ENCODE results near the gene NTM. TPM values are rescaled to one million over a fixed set of nuclear protein-coding genes. Genes with fewer than 3 reads are reported as not detected.

Gene NTM
- total RNA-seq, 2 donors from 2014 or later = not detected

DNA sequence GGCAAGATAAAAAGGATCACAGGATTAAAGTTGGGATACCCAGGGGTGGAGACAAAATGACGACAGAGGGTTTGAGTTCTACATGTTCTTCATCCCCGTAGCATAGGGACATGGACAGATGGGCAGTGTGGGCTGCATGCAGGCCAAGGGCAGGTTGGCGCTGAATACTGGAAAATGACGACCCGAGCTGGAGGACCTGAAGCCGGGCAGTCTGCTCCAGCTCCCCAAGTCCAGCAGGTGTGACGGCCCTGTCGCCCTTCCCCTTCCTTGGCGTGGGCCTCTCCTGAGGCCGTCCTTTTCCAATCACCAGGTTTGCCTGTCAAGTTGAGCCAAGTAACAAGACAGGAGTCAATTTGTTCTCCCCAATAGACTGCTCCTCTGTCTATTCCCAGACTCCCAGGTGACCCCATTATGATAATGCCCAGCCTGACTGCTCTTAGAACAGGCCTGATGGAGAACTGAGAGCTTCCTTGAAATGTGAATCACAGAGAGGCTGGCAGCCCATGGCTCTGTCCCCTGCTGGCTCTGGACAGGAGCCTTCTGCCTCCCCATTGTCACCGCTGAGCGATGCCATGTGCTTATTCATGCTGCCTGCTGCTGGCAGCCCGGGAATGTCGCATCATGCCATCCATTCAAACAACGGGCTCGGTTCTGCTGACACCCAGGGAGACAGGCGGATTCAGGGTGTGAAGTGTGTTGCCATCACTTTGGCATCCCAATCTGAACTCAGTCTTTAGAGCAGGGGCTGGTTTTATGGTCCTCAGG, 392.1 kb downstream of the NTM start:
- H3K9me3 Mint-ChIP-seq = peaks cover 5% of the 10 kb centered on the region
- no peak overlapping the region for H3K4me3 Mint-ChIP-seq
- no peaks in the 10 kb centered on the region for H3K36me3 Mint-ChIP-seq (ENCODE audit: low read depth)
- no peaks in the 10 kb centered on the region for H3K4me1 Mint-ChIP-seq
- ATAC-seq (replicated peaks) = no peak
- H3K27ac Mint-ChIP-seq = no peak overlapping the region
- H3K27me3 Mint-ChIP-seq = peaks cover 5% of the 10 kb centered on the region

DNA sequence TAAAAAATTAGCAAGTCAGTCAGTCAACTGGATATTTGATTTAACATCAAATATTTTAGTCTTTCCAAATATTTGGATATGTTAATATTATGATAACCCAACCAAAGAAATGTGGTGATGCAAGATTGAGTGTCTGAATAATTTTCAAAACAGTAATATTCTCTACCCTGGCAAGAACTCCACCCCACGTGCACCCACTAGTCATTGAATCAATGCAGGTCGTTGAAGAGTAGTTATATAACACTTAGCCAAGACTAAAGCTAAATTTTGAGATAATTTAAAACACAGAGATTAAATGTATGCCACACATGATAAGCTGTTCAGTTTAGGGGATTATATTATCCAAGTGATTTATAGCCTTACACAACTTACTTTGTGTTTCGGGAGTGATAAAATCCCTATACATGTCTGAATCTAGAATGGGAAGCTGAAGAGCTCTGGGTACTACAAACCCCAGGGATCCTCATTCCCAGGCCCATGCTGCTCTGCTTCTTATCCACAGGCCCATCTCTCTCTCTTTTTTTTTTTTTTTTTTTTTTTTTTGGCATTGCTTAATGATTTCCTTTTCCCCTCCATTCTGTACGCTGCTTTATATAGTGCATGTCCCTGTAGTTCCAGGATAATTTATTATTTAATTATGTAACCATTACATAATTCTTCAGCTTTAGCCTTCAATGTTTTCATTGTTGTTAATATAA, 392.9 kb downstream of the NTM start:
- Mint-ChIP-seq H3K4me1 (no peaks in the 10 kb centered on the region), H3K4me3 (no peak overlapping the region), H3K27me3 (peaks cover 5% of the 10 kb centered on the region), H3K9me3 (peaks cover 5% of the 10 kb centered on the region), H3K27ac (no peak overlapping the region), H3K36me3 (ENCODE audit: low read depth) (no peaks in the 10 kb centered on the region)
- no peak for ATAC-seq (replicated peaks)

DNA sequence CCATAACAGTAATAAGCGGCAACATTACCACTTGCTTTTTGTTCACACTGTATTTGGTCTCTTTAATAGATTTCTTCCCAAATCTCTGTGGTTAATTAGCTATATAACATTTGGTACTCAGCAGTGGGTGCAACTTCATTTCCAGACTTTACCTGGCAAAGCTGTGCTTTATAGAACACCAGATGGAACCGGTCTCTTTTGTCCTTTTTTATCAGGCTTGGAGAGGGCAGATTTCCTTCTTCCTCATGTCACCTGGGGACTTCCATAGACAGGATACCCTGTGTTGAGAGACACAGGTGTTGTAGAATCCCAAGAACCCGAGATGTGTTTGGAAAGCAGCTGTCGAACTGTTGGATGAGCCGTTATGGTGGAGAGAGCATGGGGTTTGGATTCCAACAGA, 393.7 kb downstream of the NTM start:
- Mint-ChIP-seq H3K27me3 (peaks cover 5% of the 10 kb centered on the region), H3K4me3 (no peak overlapping the region), H3K4me1 (no peaks in the 10 kb centered on the region), H3K36me3 (ENCODE audit: low read depth) (no peaks in the 10 kb centered on the region), H3K9me3 (peaks cover 5% of the 10 kb centered on the region), H3K27ac (no peak overlapping the region)
- no peak for ATAC-seq (replicated peaks)

- Mint-ChIP-seq H3K36me3 (ENCODE audit: low read depth) (no peaks in the 10 kb centered on the region), H3K27me3 (peaks cover 5% of the 10 kb centered on the region), H3K27ac (no peak overlapping the region), H3K4me1 (no peaks in the 10 kb centered on the region), H3K9me3 (peaks cover 5% of the 10 kb centered on the region), H3K4me3 (no peak overlapping the region)
- no peak for ATAC-seq (replicated peaks)
Measured at GRCh38 chr11:131764649-131765048, 394.2 kb downstream of the NTM start.

DNA sequence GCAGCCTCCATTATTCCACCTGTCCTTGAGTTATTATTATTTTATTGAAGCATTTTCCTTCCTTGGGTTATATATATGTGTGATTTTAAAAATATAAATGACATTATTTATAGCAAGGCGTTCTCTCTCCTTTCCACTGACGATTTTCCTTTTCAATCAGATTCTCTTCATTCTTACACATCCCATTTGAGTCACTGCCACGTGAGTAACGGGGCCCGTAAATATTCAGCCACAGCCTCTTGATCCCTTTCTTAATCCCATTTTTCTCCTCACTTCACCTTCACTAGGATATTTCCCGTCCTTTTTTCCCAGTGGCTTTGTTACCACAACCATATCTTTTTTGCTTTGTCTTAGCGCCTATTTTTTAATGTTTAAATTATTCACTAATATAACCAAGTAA, 396.2 kb downstream of the NTM start:
- no peak overlapping the region for H3K27ac Mint-ChIP-seq
- no peak overlapping the region for H3K4me3 Mint-ChIP-seq
- H3K4me1 Mint-ChIP-seq = no peaks in the 10 kb centered on the region
- peaks cover 5% of the 10 kb centered on the region for H3K9me3 Mint-ChIP-seq
- H3K27me3 Mint-ChIP-seq = peaks cover 5% of the 10 kb centered on the region
- ATAC-seq (replicated peaks) = no peak
- no peaks in the 10 kb centered on the region for H3K36me3 Mint-ChIP-seq (ENCODE audit: low read depth)

GRCh38 chr11:131767421-131767820, 397.0 kb downstream of the NTM start:
- ATAC-seq (replicated peaks) = no peak
- Mint-ChIP-seq H3K4me1 (no peaks in the 10 kb centered on the region), H3K27me3 (peaks cover 6% of the 10 kb centered on the region), H3K4me3 (no peak overlapping the region), H3K9me3 (peaks cover 5% of the 10 kb centered on the region), H3K27ac (no peak overlapping the region), H3K36me3 (ENCODE audit: low read depth) (no peaks in the 10 kb centered on the region)

GRCh38 chr11:131770801-131771200, 400.4 kb downstream of the NTM start:
- no peak overlapping the region for H3K4me3 Mint-ChIP-seq
- H3K9me3 Mint-ChIP-seq = peaks cover 4% of the 10 kb centered on the region
- peaks cover 12% of the 10 kb centered on the region for H3K27me3 Mint-ChIP-seq
- H3K36me3 Mint-ChIP-seq (ENCODE audit: low read depth) = no peaks in the 10 kb centered on the region
- H3K27ac Mint-ChIP-seq = no peak overlapping the region
- H3K4me1 Mint-ChIP-seq = no peaks in the 10 kb centered on the region
- no peak for ATAC-seq (replicated peaks)

DNA sequence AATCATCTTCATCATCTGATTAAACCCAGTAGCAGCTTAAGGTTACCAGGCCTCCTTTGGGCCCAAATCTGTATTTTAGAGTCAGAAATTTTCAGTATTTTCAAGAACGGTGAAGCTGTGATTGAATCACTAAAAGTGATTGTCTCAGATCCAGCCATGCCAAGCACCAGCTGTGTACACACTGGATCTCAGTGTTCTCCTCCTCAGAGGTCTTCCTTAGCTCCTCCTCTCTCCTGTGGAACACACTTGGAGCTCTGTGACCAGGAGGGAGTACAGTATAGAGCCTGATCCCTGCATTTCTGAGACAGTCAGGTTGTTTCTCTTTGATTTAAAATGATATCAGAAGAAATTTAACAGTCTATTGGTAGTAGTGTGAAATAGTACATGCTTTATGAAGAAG, 401.1 kb downstream of the NTM start:
- Mint-ChIP-seq H3K27me3 (peaks cover 12% of the 10 kb centered on the region), H3K9me3 (peaks cover 4% of the 10 kb centered on the region), H3K27ac (no peak overlapping the region)

GRCh38 chr11:131773626-131774025, 403.2 kb downstream of the NTM start:
- H3K9me3 Mint-ChIP-seq = peaks cover 4% of the 10 kb centered on the region
- H3K4me3 Mint-ChIP-seq = no peak overlapping the region
- H3K4me1 Mint-ChIP-seq = no peaks in the 10 kb centered on the region
- H3K36me3 Mint-ChIP-seq (ENCODE audit: low read depth) = no peaks in the 10 kb centered on the region
- ATAC-seq (replicated peaks) = no peak
- H3K27me3 Mint-ChIP-seq = peaks cover 14% of the 10 kb centered on the region
- no peak overlapping the region for H3K27ac Mint-ChIP-seq

More for the DNA sequence above, 401.1 kb downstream of the NTM start:
- Mint-ChIP-seq H3K36me3 (ENCODE audit: low read depth) (no peaks in the 10 kb centered on the region), H3K4me3 (no peak overlapping the region), H3K4me1 (no peaks in the 10 kb centered on the region)
- ATAC-seq (replicated peaks) = no peak

DNA sequence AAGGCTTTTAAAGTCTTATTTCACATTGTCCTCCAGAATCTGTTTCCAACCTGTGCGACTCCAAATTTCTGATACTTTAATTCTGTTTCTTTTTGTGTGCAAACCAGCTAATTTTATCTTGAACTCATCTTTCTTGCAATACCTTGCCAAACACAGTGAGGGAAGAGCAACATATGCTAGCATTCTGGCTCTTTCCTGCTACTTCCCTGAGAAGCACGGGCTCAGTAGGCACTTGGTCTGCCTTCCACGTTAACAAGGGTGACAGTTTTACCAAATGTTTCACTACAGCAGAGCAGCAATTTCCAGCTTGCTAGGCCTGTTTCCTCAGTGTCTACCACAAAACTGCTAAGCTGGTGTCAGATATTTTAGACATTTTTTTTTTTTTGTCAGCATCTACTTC, 405.8 kb downstream of the NTM start:
- no peak for ATAC-seq (replicated peaks)
- Mint-ChIP-seq H3K27ac (no peak overlapping the region), H3K9me3 (peaks cover 4% of the 10 kb centered on the region), H3K27me3 (peaks cover 24% of the 10 kb centered on the region), H3K4me3 (no peak overlapping the region), H3K36me3 (ENCODE audit: low read depth) (no peaks in the 10 kb centered on the region), H3K4me1 (no peaks in the 10 kb centered on the region)

DNA sequence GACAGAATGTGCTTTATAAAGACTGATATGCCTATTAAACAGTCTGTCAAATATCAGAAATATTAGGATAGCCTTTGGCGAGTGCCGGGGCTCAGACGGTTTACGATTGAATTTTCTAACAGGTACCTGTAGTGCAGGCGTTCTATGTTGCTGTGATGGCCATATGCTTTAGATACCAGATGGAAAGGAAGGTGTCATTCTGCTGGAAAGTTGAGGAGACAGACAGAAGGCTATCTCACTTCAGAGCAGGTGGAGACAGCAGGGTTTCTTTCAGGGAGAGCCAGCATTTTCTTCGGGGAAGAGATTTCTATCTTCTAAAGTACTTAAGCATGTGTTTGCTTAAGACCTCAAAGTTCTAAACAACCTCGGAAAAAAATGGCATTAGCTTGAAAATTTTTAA, 415.4 kb downstream of the NTM start:
- Mint-ChIP-seq H3K36me3 (ENCODE audit: low read depth) (no peaks in the 10 kb centered on the region), H3K9me3 (no peaks in the 10 kb centered on the region), H3K27ac (no peak overlapping the region), H3K4me1 (no peaks in the 10 kb centered on the region), H3K27me3 (peaks cover 3% of the 10 kb centered on the region), H3K4me3 (no peak overlapping the region)
- ATAC-seq (replicated peaks) = no peak

DNA sequence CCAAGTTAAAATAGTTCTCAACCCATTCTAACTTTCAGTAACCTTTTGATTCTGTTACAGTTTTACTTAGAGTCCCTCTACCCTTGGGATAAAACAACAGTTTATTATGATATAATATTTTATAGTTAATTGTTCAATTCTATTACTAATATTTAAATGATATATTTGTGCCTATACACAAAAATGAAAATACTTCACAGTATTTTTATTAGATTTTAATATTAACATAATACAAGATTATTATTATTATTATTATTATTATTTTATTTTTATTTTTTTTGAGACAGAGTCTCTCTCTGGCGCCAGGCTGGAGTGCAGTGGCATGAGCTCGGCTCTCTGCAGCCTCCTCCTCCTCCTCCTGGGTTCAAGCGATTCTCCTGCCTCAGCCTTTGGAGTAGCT, 416.7 kb downstream of the NTM start:
- H3K27ac Mint-ChIP-seq = no peak overlapping the region
- H3K4me1 Mint-ChIP-seq = no peaks in the 10 kb centered on the region
- H3K9me3 Mint-ChIP-seq = no peaks in the 10 kb centered on the region
- H3K27me3 Mint-ChIP-seq = no peaks in the 10 kb centered on the region
- H3K4me3 Mint-ChIP-seq = no peak overlapping the region
- ATAC-seq (replicated peaks) = no peak
- H3K36me3 Mint-ChIP-seq (ENCODE audit: low read depth) = no peaks in the 10 kb centered on the region

DNA sequence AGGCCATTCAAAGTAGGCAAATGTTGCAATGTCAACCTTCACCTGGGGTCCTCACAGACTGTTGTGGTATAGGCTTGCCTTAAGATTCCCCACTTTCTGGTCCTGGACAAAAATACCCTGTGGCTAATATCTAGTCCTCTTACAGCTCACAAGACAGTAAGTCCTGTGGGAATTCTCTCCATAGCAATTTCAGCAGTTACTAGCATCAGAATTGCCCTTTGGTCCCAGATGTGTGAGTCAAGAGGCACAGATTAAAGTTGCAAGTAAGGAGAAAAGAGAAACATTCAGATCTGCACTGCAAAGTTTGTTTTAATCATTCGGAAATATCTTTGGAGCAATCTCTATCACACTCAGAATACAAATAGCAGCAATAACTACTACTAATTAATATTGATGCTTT, 420.2 kb downstream of the NTM start:
- no peak for ATAC-seq (replicated peaks)
- H3K9me3 Mint-ChIP-seq = no peaks in the 10 kb centered on the region
- H3K27ac Mint-ChIP-seq = no peak overlapping the region
- no peaks in the 10 kb centered on the region for H3K4me1 Mint-ChIP-seq
- H3K36me3 Mint-ChIP-seq (ENCODE audit: low read depth) = no peaks in the 10 kb centered on the region
- H3K27me3 Mint-ChIP-seq = peaks cover under 1% of the 10 kb centered on the region
- H3K4me3 Mint-ChIP-seq = no peak overlapping the region

DNA sequence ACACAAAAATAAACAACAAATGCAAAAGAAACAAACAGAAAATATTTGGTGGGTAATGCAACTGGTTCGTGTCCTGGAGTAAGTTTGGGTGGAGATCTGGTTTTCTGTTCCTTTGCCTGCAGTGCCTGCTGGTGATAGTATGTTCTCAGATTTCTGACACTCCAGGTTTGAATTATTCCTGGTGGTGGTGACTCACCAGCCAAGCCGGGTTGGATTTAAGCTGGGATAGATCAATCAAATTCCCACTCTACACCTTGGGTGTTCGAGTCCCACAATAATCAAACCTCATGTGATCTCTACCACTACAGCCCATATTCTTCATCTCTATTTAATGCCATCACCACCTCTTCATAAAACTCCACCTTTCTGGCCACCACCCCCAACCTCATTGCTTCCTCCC, 421.8 kb downstream of the NTM start:
- ATAC-seq (replicated peaks) = no peak
- H3K9me3 Mint-ChIP-seq = no peaks in the 10 kb centered on the region
- no peaks in the 10 kb centered on the region for H3K36me3 Mint-ChIP-seq (ENCODE audit: low read depth)
- H3K4me1 Mint-ChIP-seq = no peaks in the 10 kb centered on the region
- no peak overlapping the region for H3K4me3 Mint-ChIP-seq
- no peak overlapping the region for H3K27ac Mint-ChIP-seq
- H3K27me3 Mint-ChIP-seq = peaks cover 5% of the 10 kb centered on the region

DNA sequence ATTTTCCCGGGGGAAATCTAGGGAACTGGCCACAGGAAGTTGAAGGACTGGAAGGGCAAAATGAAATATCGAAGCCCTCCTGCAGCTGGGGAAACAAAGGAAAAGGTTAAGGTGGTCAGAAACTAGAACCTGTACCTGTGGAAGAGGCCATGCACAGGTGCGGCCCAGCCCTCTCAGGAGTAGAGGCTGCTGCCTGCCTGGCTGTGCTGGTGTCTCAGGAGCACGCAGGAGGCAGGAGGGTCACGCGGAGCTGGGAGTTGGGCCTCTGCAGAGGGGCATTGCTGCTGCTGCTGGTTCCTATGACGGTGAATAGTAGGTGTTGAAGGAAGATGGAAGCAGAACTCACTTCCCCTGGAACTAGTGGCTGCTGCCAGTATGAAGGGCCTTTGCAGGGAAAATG, 425.7 kb downstream of the NTM start:
- H3K4me1 Mint-ChIP-seq = no peaks in the 10 kb centered on the region
- no peak overlapping the region for H3K27ac Mint-ChIP-seq
- no peak for ATAC-seq (replicated peaks)
- H3K4me3 Mint-ChIP-seq = no peak overlapping the region
- peaks cover 5% of the 10 kb centered on the region for H3K27me3 Mint-ChIP-seq
- no peaks in the 10 kb centered on the region for H3K9me3 Mint-ChIP-seq
- no peaks in the 10 kb centered on the region for H3K36me3 Mint-ChIP-seq (ENCODE audit: low read depth)
